Activated T-helper 17 cell treated with anti-CD3 and anti-CD28 coated beads, Interleukin-2, amount 50 U/mL, for 72 hours (primary cell): ENCODE data around the gene ACTG1. TPM values are rescaled to one million over a fixed set of nuclear protein-coding genes. Genes with fewer than 3 reads are reported as not detected.

Source experiments
- ATAC-seq: fragments of 150-1000 bp; cut with Tn5 transposase; replicated peaks from 2 replicates; pipeline ENCODE4 v1.10.0; 2021; ENCODE audit warnings: mild to moderate bottlenecking, moderate library complexity
- H3K27ac Mint-ChIP-seq: one replicate; pipeline ENCODE4 v1.8.0; 2022; ENCODE audit warnings: mixed read lengths
- H3K27me3 Mint-ChIP-seq: one replicate; pipeline ENCODE4 v1.8.0; 2022; ENCODE audit warnings: mixed read lengths
- H3K36me3 Mint-ChIP-seq: one replicate; pipeline ENCODE4 v1.8.0; 2022; ENCODE audit warnings: low read depth, mild to moderate bottlenecking, mixed read lengths
- H3K4me1 Mint-ChIP-seq: one replicate; pipeline ENCODE4 v1.8.0; 2022; ENCODE audit warnings: mixed read lengths
- H3K4me3 Mint-ChIP-seq: one replicate; pipeline ENCODE4 v1.8.0; 2022; ENCODE audit warnings: mild to moderate bottlenecking, mixed read lengths
- H3K9me3 Mint-ChIP-seq: one replicate; pipeline ENCODE4 v1.8.0; 2022; ENCODE audit warnings: mixed read lengths
- total RNA-seq, 2 donors: library from RNA; stranded (reverse); gene quantifications; one replicate each; pipeline ENCODE4 v1.2.3, GENCODE V29; 2022

ACTG1 gene
- total RNA-seq, 2 donors from 2014 or later, result 4,457 to 7,394 TPM

- H3K9me3 Mint-ChIP-seq, result no peaks in the 10 kb centered on the region
- no peak for ATAC-seq
- no peak overlapping the region for H3K27ac Mint-ChIP-seq
- H3K27me3 Mint-ChIP-seq, result no peaks in the 10 kb centered on the region
- H3K4me1 Mint-ChIP-seq, result peaks cover 15% of the 10 kb centered on the region
- peaks cover 56% of the 10 kb centered on the region for H3K36me3 Mint-ChIP-seq
- peak overlapping the region; percentile 85 for H3K4me3 Mint-ChIP-seq
These were observed 37.7 kb upstream of the ACTG1 start for GRCh38 chr17:81550285-81550684.

DNA sequence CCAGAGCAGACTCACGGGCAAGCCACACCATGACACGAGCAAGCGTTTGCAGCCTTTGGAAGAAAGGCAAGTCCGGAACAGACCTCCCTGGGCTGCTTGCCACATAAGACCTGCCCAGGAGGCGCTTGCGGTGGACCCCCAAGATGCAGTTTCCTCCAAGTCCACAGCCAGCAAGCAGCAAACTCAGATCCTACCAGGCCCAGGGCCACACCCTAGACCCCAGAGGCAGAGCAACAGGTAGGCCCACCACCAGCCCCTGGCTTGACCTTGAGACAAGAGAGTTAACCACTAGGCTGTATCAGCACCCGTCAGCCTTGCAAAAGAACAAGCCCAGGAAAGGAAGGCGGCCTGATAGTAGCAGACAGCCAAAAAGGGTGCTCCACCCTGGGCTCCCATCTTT is 37.2 kb upstream of the ACTG1 start:
- Mint-ChIP-seq H3K27me3 (no peaks in the 10 kb centered on the region), H3K36me3 (peaks cover 61% of the 10 kb centered on the region), H3K9me3 (no peaks in the 10 kb centered on the region), H3K4me3 (peak overlapping the region; percentile 85), H3K4me1 (peaks cover 15% of the 10 kb centered on the region), H3K27ac (no peak overlapping the region)
- ATAC-seq, result no peak

DNA sequence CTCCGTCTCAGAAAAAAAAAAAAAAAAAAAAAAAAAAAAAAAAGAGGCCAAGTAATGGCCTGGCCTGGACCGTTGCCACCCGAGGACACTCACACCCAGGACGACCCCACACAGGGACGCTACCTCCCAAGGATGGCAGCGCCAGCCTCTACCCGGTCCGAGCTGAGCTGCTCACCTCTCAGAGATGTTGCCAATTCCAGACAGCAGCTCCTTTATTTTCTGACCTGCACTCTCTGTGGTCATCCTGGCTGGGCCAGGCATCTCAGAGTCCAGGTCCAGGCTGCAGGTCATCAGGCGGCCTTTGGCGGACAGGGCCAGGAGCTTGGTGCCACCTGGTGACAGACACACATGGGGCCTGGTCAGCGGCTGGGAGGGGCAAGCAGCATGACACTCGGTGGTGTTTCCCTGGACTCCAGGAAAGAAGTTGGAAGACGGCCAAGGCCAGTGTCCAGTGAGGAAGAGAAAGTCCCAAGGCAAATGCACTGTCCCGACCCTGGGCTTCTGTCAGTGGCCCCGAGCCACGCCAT is 36.5 kb upstream of the ACTG1 start:
- no peaks in the 10 kb centered on the region for H3K9me3 Mint-ChIP-seq
- no peak for ATAC-seq

GRCh38 chr17:81547614-81547982 is 35.0 kb upstream of the ACTG1 start:
- H3K4me3 Mint-ChIP-seq, result no peak overlapping the region
- peaks cover 15% of the 10 kb centered on the region for H3K4me1 Mint-ChIP-seq
- no peaks in the 10 kb centered on the region for H3K27me3 Mint-ChIP-seq
- no peaks in the 10 kb centered on the region for H3K9me3 Mint-ChIP-seq
- no peak for ATAC-seq
- H3K27ac Mint-ChIP-seq, result no peak overlapping the region
- peaks cover 80% of the 10 kb centered on the region for H3K36me3 Mint-ChIP-seq

More for the DNA sequence above, 36.5 kb upstream of the ACTG1 start:
- H3K27ac Mint-ChIP-seq, result no peak overlapping the region
- H3K4me3 Mint-ChIP-seq, result peak overlapping the region; percentile 85
- peaks cover 15% of the 10 kb centered on the region for H3K4me1 Mint-ChIP-seq
- peaks cover 68% of the 10 kb centered on the region for H3K36me3 Mint-ChIP-seq
- H3K27me3 Mint-ChIP-seq, result no peaks in the 10 kb centered on the region

GRCh38 chr17:81546906-81547613 is 34.5 kb upstream of the ACTG1 start:
- Mint-ChIP-seq H3K4me3 (no peak overlapping the region), H3K36me3 (peaks cover 86% of the 10 kb centered on the region), H3K9me3 (no peaks in the 10 kb centered on the region), H3K27ac (no peak overlapping the region), H3K27me3 (no peaks in the 10 kb centered on the region), H3K4me1 (peaks cover 15% of the 10 kb centered on the region)
- no peak for ATAC-seq

- Mint-ChIP-seq H3K36me3 (peaks cover 89% of the 10 kb centered on the region), H3K4me3 (no peak overlapping the region), H3K4me1 (peaks cover 11% of the 10 kb centered on the region), H3K27me3 (no peaks in the 10 kb centered on the region), H3K9me3 (no peaks in the 10 kb centered on the region), H3K27ac (no peak overlapping the region)
- no peak for ATAC-seq
These were observed 32.8 kb upstream of the ACTG1 start for GRCh38 chr17:81545160-81545949.

DNA sequence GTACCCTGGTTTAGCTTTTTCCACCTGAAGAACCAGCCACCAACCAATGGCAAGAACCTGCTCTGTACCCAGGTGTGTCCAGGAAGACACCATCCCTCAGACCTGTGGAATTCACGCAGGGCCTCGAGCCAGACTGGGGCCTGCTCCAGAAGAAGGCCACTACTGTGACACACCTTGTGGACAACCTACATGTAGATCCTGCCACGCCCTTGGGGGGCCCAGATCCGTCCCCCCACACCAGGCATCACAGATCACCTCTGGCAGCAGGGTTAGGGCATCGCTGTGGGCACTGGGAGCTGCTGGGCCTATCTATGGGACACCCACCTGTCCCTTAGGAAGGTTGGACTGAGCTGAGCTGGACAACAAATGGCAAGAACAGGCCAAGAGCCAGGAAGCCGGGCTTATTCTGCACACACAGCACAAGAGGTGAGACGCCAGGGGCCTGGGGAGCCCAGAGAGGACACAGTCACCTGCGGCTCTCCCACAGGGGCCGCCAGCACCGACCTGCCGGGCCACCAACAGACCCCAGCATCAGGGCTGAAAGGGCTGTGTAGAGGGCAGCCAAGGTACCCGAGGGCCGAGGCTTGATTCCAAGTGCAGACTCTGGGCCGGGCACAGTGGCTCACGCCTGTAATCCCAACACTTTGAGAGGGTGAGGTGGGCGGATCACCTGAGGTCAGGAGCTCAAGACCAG is 31.8 kb upstream of the ACTG1 start:
- no peak for ATAC-seq
- H3K27ac Mint-ChIP-seq, result no peak overlapping the region
- no peak overlapping the region for H3K4me3 Mint-ChIP-seq
- H3K9me3 Mint-ChIP-seq, result no peaks in the 10 kb centered on the region
- no peaks in the 10 kb centered on the region for H3K27me3 Mint-ChIP-seq
- H3K36me3 Mint-ChIP-seq, result peaks cover 80% of the 10 kb centered on the region
- peaks cover 2% of the 10 kb centered on the region for H3K4me1 Mint-ChIP-seq

- no peak for ATAC-seq
- no peak overlapping the region for H3K27ac Mint-ChIP-seq
- H3K9me3 Mint-ChIP-seq, result no peaks in the 10 kb centered on the region
- H3K4me1 Mint-ChIP-seq, result no peaks in the 10 kb centered on the region
- H3K36me3 Mint-ChIP-seq, result peaks cover 77% of the 10 kb centered on the region
- no peaks in the 10 kb centered on the region for H3K27me3 Mint-ChIP-seq
- H3K4me3 Mint-ChIP-seq, result no peak overlapping the region
These were observed 31.2 kb upstream of the ACTG1 start for GRCh38 chr17:81543756-81544155.

- Mint-ChIP-seq H3K9me3 (no peaks in the 10 kb centered on the region), H3K36me3 (peaks cover 77% of the 10 kb centered on the region), H3K27me3 (no peaks in the 10 kb centered on the region), H3K4me1 (no peaks in the 10 kb centered on the region), H3K4me3 (no peak overlapping the region), H3K27ac (no peak overlapping the region)
- no peak for ATAC-seq
These were observed 30.7 kb upstream of the ACTG1 start for GRCh38 chr17:81543339-81543675.

GRCh38 chr17:81542431-81543338 is 30.1 kb upstream of the ACTG1 start:
- Mint-ChIP-seq H3K27ac (no peak overlapping the region), H3K27me3 (no peaks in the 10 kb centered on the region), H3K4me1 (no peaks in the 10 kb centered on the region), H3K9me3 (no peaks in the 10 kb centered on the region), H3K4me3 (no peak overlapping the region), H3K36me3 (peaks cover 77% of the 10 kb centered on the region)
- ATAC-seq, result no peak

DNA sequence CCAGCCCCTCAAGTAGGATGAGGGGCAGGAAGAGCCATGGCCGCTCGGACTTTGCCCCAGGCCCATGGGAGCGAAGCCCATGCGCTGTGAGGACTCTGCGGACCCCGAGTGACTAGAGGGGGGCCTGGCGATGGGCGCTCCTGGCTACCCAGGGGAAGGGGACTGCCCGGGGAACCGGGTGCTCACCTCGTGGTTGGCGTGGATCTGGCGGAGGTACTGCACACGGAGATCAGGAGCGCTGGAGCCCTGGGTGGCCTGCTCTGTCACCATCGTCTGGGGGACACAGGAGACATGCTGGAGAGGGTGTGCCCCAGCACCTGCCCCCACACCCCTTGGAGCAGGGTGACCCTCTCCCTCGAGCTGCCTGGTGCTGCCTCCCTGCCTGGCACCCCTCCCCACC is 28.5 kb upstream of the ACTG1 start:
- Mint-ChIP-seq H3K9me3 (no peaks in the 10 kb centered on the region), H3K27me3 (no peaks in the 10 kb centered on the region), H3K27ac (no peak overlapping the region), H3K4me1 (no peaks in the 10 kb centered on the region), H3K4me3 (no peak overlapping the region), H3K36me3 (peaks cover 64% of the 10 kb centered on the region)
- ATAC-seq, result no peak

GRCh38 chr17:81540676-81541027 is 28.1 kb upstream of the ACTG1 start:
- Mint-ChIP-seq H3K27ac (no peak overlapping the region), H3K4me1 (no peaks in the 10 kb centered on the region), H3K27me3 (peaks cover 4% of the 10 kb centered on the region), H3K4me3 (no peak overlapping the region), H3K36me3 (peaks cover 60% of the 10 kb centered on the region), H3K9me3 (no peaks in the 10 kb centered on the region)
- no peak for ATAC-seq

DNA sequence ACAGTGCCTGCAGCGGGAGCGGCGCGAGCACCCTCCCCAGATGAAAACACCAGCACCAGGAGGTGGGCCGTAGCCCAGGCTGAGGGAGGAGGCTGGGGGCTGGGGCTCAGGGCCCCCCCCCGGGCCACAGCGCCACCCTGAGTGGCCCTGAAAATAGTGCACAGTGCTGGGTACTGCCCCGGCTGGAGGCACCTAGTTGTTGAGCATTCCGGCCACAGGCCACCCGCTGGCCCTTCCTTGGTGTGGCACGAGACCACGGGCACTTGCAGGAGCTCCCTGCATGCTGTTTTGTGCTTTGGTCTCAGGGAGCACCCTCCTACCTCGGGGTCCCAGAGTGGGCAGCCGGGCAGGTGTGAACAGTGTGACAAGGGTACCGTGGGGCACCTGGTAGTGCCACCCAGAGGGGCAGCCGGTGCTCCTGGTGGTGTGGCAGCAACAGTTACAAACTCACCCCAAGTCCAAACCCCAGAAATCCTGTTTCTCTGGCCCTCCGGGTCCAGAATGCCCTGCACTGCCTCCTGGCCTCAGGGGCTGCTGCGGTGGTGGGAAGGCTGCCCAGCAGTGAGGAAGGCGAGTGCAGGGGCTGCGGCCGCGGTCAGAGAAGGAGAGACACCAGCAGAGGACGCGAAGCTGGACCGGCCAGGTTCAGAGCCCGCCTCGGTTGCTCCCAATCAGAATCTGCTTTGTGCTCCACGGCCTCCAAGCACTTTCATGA is 27.5 kb upstream of the ACTG1 start:
- peaks cover 57% of the 10 kb centered on the region for H3K36me3 Mint-ChIP-seq
- no peaks in the 10 kb centered on the region for H3K4me1 Mint-ChIP-seq
- H3K9me3 Mint-ChIP-seq, result no peaks in the 10 kb centered on the region
- peaks cover 7% of the 10 kb centered on the region for H3K27me3 Mint-ChIP-seq
- ATAC-seq, result no peak
- H3K4me3 Mint-ChIP-seq, result no peak overlapping the region
- H3K27ac Mint-ChIP-seq, result no peak overlapping the region

DNA sequence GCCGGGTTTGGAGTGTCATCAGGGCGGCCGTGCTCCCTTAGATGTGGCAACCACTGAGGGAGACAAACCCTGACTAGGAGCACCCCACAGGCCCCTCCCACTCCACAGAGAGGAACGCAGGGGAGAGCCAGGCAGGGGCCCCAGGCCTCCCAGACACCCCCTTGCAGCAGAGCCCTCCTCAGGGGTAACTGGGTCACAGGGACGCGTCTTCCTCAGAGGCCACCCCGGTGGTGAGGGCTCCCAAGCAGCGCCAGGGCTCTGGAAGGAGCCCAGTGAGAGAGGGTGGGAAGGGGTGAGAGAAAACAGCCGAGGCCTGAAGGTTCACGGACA is 26.9 kb upstream of the ACTG1 start:
- H3K9me3 Mint-ChIP-seq, result no peaks in the 10 kb centered on the region
- ATAC-seq, result no peak
- H3K27ac Mint-ChIP-seq, result no peak overlapping the region
- peaks cover 7% of the 10 kb centered on the region for H3K27me3 Mint-ChIP-seq
- peaks cover 51% of the 10 kb centered on the region for H3K36me3 Mint-ChIP-seq
- no peak overlapping the region for H3K4me3 Mint-ChIP-seq
- no peaks in the 10 kb centered on the region for H3K4me1 Mint-ChIP-seq
